GM12878 (cell line): ENCODE data around the gene PHRF1. TPM values are rescaled to one million over a fixed set of nuclear protein-coding genes. Genes with fewer than 3 reads are reported as not detected.

Experiments
- CUX1 ChIP-seq: IDR thresholded peaks from 2 replicates; pipeline ENCODE4 v1.6.1; 2012; ENCODE audit warnings: improper control_type of control experiment, low read depth, low read length; ENCODE audit not compliant: insufficient replicate concordance
- MTA2 ChIP-seq: fragments of 450-650 bp; IDR thresholded peaks from 2 replicates; pipeline ENCODE4 v1.6.1; 2016; ENCODE audit warnings: low read depth, mild to moderate bottlenecking, moderate library complexity
- MXI1 ChIP-seq: fragments of 150-350 bp; IDR thresholded peaks from 2 replicates; pipeline ENCODE4 v1.6.1; 2011; ENCODE audit warnings: low read depth, mild to moderate bottlenecking, inconsistent platforms, low read length, improper control_type of control experiment
- MYB ChIP-seq: fragments of 150-350 bp; IDR thresholded peaks from 2 replicates; pipeline ENCODE4 v1.6.1; 2014; ENCODE audit warnings: mild to moderate bottlenecking, low read depth, low read length, borderline replicate concordance
- PML ChIP-seq: IDR thresholded peaks from 2 replicates; pipeline ENCODE4 v1.6.1; 2012; ENCODE audit warnings: low read length, inconsistent platforms
- RBBP5 ChIP-seq: fragments of 200-600 bp; sonication (generic); conservative IDR thresholded peaks from 2 replicates; pipeline ENCODE4 v1.6.1; 2016
- SPI1 ChIP-seq: IDR thresholded peaks from 2 replicates; pipeline ENCODE4 v1.6.1; 2011; ENCODE audit warnings: low read depth, mild to moderate bottlenecking, low read length, moderate library complexity, borderline replicate concordance; ENCODE audit not compliant: insufficient read depth
- TBL1XR1 ChIP-seq: IDR thresholded peaks from 2 replicates; pipeline ENCODE4 v1.6.1; 2012; ENCODE audit warnings: low read depth, low read length, improper control_type of control experiment
- polyA plus RNA-seq, 11 experiments: library from polyadenylated mRNA; depleted of rRNA in 4 of 11; unstranded in 6 of 11; stranded (reverse) in 5 of 11; fragments of >200 nt; fragmentation: Nextera tagmentation in 4 of 11; fragmentation: Illumina TruSeq in 1 of 11; extraction: Ambion mirVana in 4 of 11; extraction: Trizol in 1 of 11; gene quantifications; 1 replicate in 1 of 11; 2 replicates in 10 of 11; pipeline versions ENCODE4 v1.2.1 to v1.2.3, GENCODE V29; 2011 to 2016; ENCODE audit warnings: inconsistent platforms in 2 of 11, missing spikeins in 2 of 11, low read depth in 1 of 11
- total RNA-seq, 4 experiments: library from RNA; depleted of rRNA in 3 of 4; stranded (reverse); fragments of >200 nt in 3 of 4; fragmentation: Illumina TruSeq in 1 of 4; extraction: Trizol in 1 of 4; gene quantifications; 2 replicates each; pipeline versions ENCODE4 v1.2.1 to v1.2.3, GENCODE V29; 2013 to 2021

PHRF1 gene
- total and polyA plus RNA-seq, 10 of the 15 experiments (the other 5 are each of a cell fraction or from before 2014, with no cell fraction given): 0.13 to 43.5 (median 15.1) TPM

- TF ChIP-seq TBL1XR1: no peak
- TF ChIP-seq RBBP5: no peak
- TF ChIP-seq MTA2: no peak
- TF ChIP-seq MXI1: no peak
- no peak for TF ChIP-seq CUX1
- TF ChIP-seq SPI1: no peak
- TF ChIP-seq PML: no peak
- TF ChIP-seq MYB: no peak
These were observed 19.5 kb upstream of the PHRF1 start (continued) for GRCh38 chr11:556662-557256.
